Activated CD8-positive, alpha-beta T cell treated with anti-CD3 and anti-CD28 coated beads, Interleukin-2, amount 10 ng/mL, durations not matched to agents 7 days and 5 days (primary cell): ENCODE results near the gene ZNF469. TPM values are rescaled to one million over a fixed set of nuclear protein-coding genes. Genes with fewer than 3 reads are reported as not detected.

Experiments
- ATAC-seq: fragments of 150-1000 bp; cut with Tn5 transposase; one replicate; pipeline ENCODE4 v1.10.0; 2021; ENCODE audit warnings: moderate library complexity
- CTCF ChIA-PET: fragments of 350-600 bp; sonication (Branson Sonifier 250); formaldehyde crosslinking; loops from one replicate; lab custom pipeline; 2021; ENCODE audit warnings: antibody characterized with exemption; lab: Charles Lee
- POLR2A ChIA-PET: fragments of 350-600 bp; sonication (Branson Sonifier 250); formaldehyde crosslinking; loops from one replicate; lab custom pipeline; 2021; ENCODE audit warnings: antibody characterized with exemption; lab: Charles Lee
- DNase-seq: peaks from one replicate; pipeline ENCODE4 v3.0.0-alpha.2; 2020
- H3K27ac Mint-ChIP-seq: one replicate; pipeline ENCODE4 v1.8.0; 2021; ENCODE audit warnings: mild to moderate bottlenecking, mixed read lengths
- H3K27me3 Mint-ChIP-seq: one replicate; pipeline ENCODE4 v1.8.0; 2021; ENCODE audit warnings: low read depth, mixed read lengths
- H3K36me3 Mint-ChIP-seq: one replicate; pipeline ENCODE4 v1.8.0; 2021; ENCODE audit warnings: low read depth, mixed read lengths
- H3K4me1 Mint-ChIP-seq: one replicate; pipeline ENCODE4 v1.8.0; 2021; ENCODE audit warnings: low read depth, mixed read lengths
- H3K4me3 Mint-ChIP-seq: one replicate; pipeline ENCODE4 v1.8.0; 2021; ENCODE audit warnings: mild to moderate bottlenecking, mixed read lengths
- H3K9me3 Mint-ChIP-seq: one replicate; pipeline ENCODE4 v1.8.0; 2022; ENCODE audit warnings: mixed read lengths; ENCODE audit not compliant: insufficient read depth
- total RNA-seq, 2 experiments: library from RNA; stranded (reverse); gene quantifications; one replicate each; pipeline ENCODE4 v1.2.3, GENCODE V29; 2021

ZNF469 gene
- total RNA-seq, 2 experiments from 2014 or later = 0.66 to 0.83 TPM

GRCh38 chr16:88431651-88432050 is 48.9 kb downstream of the ZNF469 start:
- peaks cover 8% of the 10 kb centered on the region for H3K4me1 Mint-ChIP-seq
- CTCF ChIA-PET = interaction anchor here (1.4 kb wide), 1 partner anchor 144 kb away, joined by 4 read pairs; no protein-coding TSS in a partner anchor
- ATAC-seq = no peak

GRCh38 chr16:88432174-88432573 is 49.4 kb downstream of the ZNF469 start:
- H3K4me1 Mint-ChIP-seq = peaks cover 8% of the 10 kb centered on the region
- CTCF ChIA-PET = interaction anchor here (1.4 kb wide), 1 partner anchor 145 kb away, joined by 4 read pairs; no protein-coding TSS in a partner anchor
- peak overlapping the region; percentile 42 for H3K4me3 Mint-ChIP-seq
- H3K9me3 Mint-ChIP-seq = no peaks in the 10 kb centered on the region
- ATAC-seq = no peak
- POLR2A ChIA-PET = no interaction called here
- peaks cover 3% of the 10 kb centered on the region for H3K27me3 Mint-ChIP-seq
- no peaks in the 10 kb centered on the region for H3K36me3 Mint-ChIP-seq
- DNase-seq = no peak
- no peak overlapping the region for H3K27ac Mint-ChIP-seq

More at GRCh38 chr16:88431651-88432050, 48.9 kb downstream of the ZNF469 start:
- Mint-ChIP-seq H3K27me3 (peaks cover 3% of the 10 kb centered on the region), H3K27ac (no peak overlapping the region), H3K4me3 (peak overlapping the region; percentile 42), H3K9me3 (no peaks in the 10 kb centered on the region), H3K36me3 (no peaks in the 10 kb centered on the region)
- POLR2A ChIA-PET = no interaction called here
- no peak for DNase-seq

Other genes with a start within 250 kb of the ZNF469 start
- 10 to 100 TPM; 15.8 to 19.3 TPM for gene ZFPM1, start 70.3 kb downstream of the ZNF469 start, total RNA-seq
- gene ZC3H18, start 187.4 kb downstream of the ZNF469 start, total RNA-seq = 10 to 100 TPM; 80.9 to 90.0 TPM